HG03060 (cell line): Measurements from ENCODE around the gene AP4B1.
A peak's percentile ranks its signal among the peaks of the same experiment; 100 is the strongest.
"Not testable (repeated sequence)": the region's sequence is repeated elsewhere in the genome, so short reads cannot be mapped to it uniquely, and the experiment has no call there.

Experiments used
- ATAC-seq: cut with Tn5 transposase; IDR thresholded peaks from one replicate; pipeline ENCODE4 v1.9.1; 2021; ENCODE audit warnings: low read depth, moderate number of reproducible peaks; ENCODE audit not compliant: unreplicated experiment

The AP4B1 gene

GRCh38 chr1:113860891-113861290, 43.7 kb downstream of the AP4B1 start:
- no peak for ATAC-seq

- peak; percentile 85 for ATAC-seq
These were observed 45.0 kb downstream of the AP4B1 start for GRCh38 chr1:113859478-113860175.

- no peak for ATAC-seq
These were observed 45.6 kb downstream of the AP4B1 start for GRCh38 chr1:113858982-113859381.

- no peak for ATAC-seq
These were observed 46.2 kb downstream of the AP4B1 start for GRCh38 chr1:113858418-113858817.

- ATAC-seq: no peak
These were observed 46.8 kb downstream of the AP4B1 start for GRCh38 chr1:113857776-113858175.

GRCh38 chr1:113856401-113856790, 48.2 kb downstream of the AP4B1 start:
- no peak for ATAC-seq

- no peak for ATAC-seq
These were observed 48.8 kb downstream of the AP4B1 start for GRCh38 chr1:113855630-113856400.

- ATAC-seq: no peak
These were observed 50.4 kb downstream of the AP4B1 start for GRCh38 chr1:113854234-113854633.

GRCh38 chr1:113852694-113853093, 51.9 kb downstream of the AP4B1 start:
- not testable (repeated sequence) for ATAC-seq

- no peak for ATAC-seq
These were observed 54.3 kb downstream of the AP4B1 start for GRCh38 chr1:113850127-113850796.

- no peak for ATAC-seq
These were observed 55.5 kb downstream of the AP4B1 start for GRCh38 chr1:113849072-113849471.

GRCh38 chr1:113846391-113847035, 58.1 kb downstream of the AP4B1 start:
- ATAC-seq: no peak
